K562 (cell line): Measurements from ENCODE around the gene CDSN. TPM values are rescaled to one million over a fixed set of nuclear protein-coding genes. Genes with fewer than 3 reads are reported as not detected.

ENCODE experiments used
- CBX8 ChIP-seq: fragments of 200-600 bp; sonication (generic); IDR thresholded peaks from 2 replicates; pipeline ENCODE4 v1.6.1; 2012; ENCODE audit warnings: borderline replicate concordance, mixed run types, low read depth, mild to moderate bottlenecking, moderate library complexity, mixed read lengths, low read length, control low read depth, inconsistent platforms; ENCODE audit not compliant: poor library complexity, severe bottlenecking; ENCODE audit errors: extremely low read depth
- DNMT1 ChIP-seq: fragments of 450-650 bp; IDR thresholded peaks from 2 replicates; pipeline ENCODE4 v1.6.1; 2016; ENCODE audit warnings: antibody characterized with exemption, mild to moderate bottlenecking
- EWSR1 ChIP-seq: fragments of 450-650 bp; IDR thresholded peaks from 2 replicates; pipeline ENCODE4 v1.6.1; 2018; ENCODE audit warnings: borderline replicate concordance, mild to moderate bottlenecking, low read depth, moderate library complexity; ENCODE audit not compliant: partially characterized antibody
- JUND ChIP-seq, 2 experiments: IDR thresholded peaks; 2 replicates in 1 of 2; 3 replicates in 1 of 2; pipeline ENCODE4 v1.6.1; 2011; ENCODE audit warnings: borderline replicate concordance in 2 of 2, low read depth in 2 of 2, low read length in 2 of 2, improper control_type of control experiment in 1 of 2, missing biosample characterization in 1 of 2, missing genetic modification characterization in 1 of 2, missing genetic modification reagents in 1 of 2
- MAX ChIP-seq: sonication (generic); formaldehyde crosslinking; IDR thresholded peaks from 2 replicates; pipeline ENCODE4 v1.9.0; 2022; ENCODE audit warnings: mild to moderate bottlenecking, missing genetic modification reagents
- MCM3 ChIP-seq: fragments of 450-650 bp; IDR thresholded peaks from 2 replicates; pipeline ENCODE4 v1.6.1; 2016
- MED1 ChIP-seq: sonication (generic); formaldehyde crosslinking; IDR thresholded peaks from 2 replicates; pipeline ENCODE4 v1.8.1; 2023; ENCODE audit warnings: missing genetic modification reagents, borderline replicate concordance
- SMARCA4 ChIP-seq: fragments of 450-650 bp; IDR thresholded peaks from 2 replicates; pipeline ENCODE4 v1.6.1; 2016
- U2AF1 ChIP-seq: fragments of 200-400 bp; formaldehyde crosslinking; optimal IDR thresholded peaks from 2 replicates; pipeline ENCODE3; 2017; ENCODE audit warnings: mild to moderate bottlenecking, low read depth, low read length, moderate library complexity
- ZNF239 ChIP-seq: fragments of 250-450 bp; sonication (Bioruptor Pico); IDR thresholded peaks from 2 replicates; pipeline ENCODE4 v1.4.0; 2020; ENCODE audit warnings: mild to moderate bottlenecking
- ZNF263 ChIP-seq: sonication (generic); formaldehyde crosslinking; IDR thresholded peaks from 2 replicates; pipeline ENCODE4 v1.8.0; 2022; ENCODE audit warnings: mild to moderate bottlenecking, missing genetic modification reagents, borderline replicate concordance
- polyA plus RNA-seq, 8 experiments: library from polyadenylated mRNA; depleted of rRNA in 4 of 8; stranded (reverse) in 5 of 8; unstranded in 3 of 8; fragments of >200 nt; fragmentation: Nextera tagmentation in 2 of 8; fragmentation: Illumina TruSeq in 1 of 8; extraction: Ambion mirVana in 2 of 8; extraction: Trizol in 1 of 8; gene quantifications; 2 replicates each; pipeline versions ENCODE4 v1.2.1 to v1.2.3, GENCODE V29; 2011 to 2014; ENCODE audit warnings: inconsistent platforms in 1 of 8, missing spikeins in 1 of 8
- total RNA-seq, 7 experiments: library from RNA; depleted of rRNA in 6 of 7; stranded (reverse); fragments of >200 nt in 6 of 7; fragmentation: Illumina TruSeq in 2 of 7; extraction: Trizol in 2 of 7; gene quantifications; 2 replicates each; pipeline versions ENCODE4 v1.2.1 to v1.2.3, GENCODE V29; 2011 to 2021; ENCODE audit warnings: low replicate concordance in 1 of 7
- TF ChIP-seq, protein P1 (sequence below): sonication (generic); formaldehyde crosslinking; IDR thresholded peaks from 2 replicates; pipeline ENCODE4 v1.8.0; 2022; ENCODE audit warnings: mild to moderate bottlenecking, missing genetic modification reagents
- TF ChIP-seq, protein P2 (sequence below): fragments of 450-650 bp; conservative IDR thresholded peaks from 2 replicates; pipeline ENCODE4 v1.6.1; 2016; ENCODE audit warnings: missing genetic modification characterization, low read depth, mild to moderate bottlenecking, control low read depth, missing compliant biosample characterization
- TF ChIP-seq, protein P3 (sequence below): IDR thresholded peaks from 2 replicates; pipeline ENCODE4 v1.6.1; 2011; ENCODE audit warnings: borderline replicate concordance, low read depth, mild to moderate bottlenecking, moderate library complexity, low read length; ENCODE audit not compliant: insufficient read depth, poor library complexity, severe bottlenecking
- TF ChIP-seq, protein P4 (sequence below): fragments of 250-450 bp; sonication (Bioruptor Pico); IDR thresholded peaks from 2 replicates; pipeline ENCODE4 v1.8.0; 2021; ENCODE audit warnings: moderate library complexity, mild to moderate bottlenecking, inconsistent platforms
- TF ChIP-seq, protein P5 (sequence below): sonication (generic); formaldehyde crosslinking; IDR thresholded peaks from 2 replicates; pipeline ENCODE4 v1.8.0; 2022; ENCODE audit warnings: mild to moderate bottlenecking, missing genetic modification reagents
- TF ChIP-seq, protein P6 (sequence below): fragments of 250-450 bp; sonication (Bioruptor Pico); IDR thresholded peaks from 2 replicates; pipeline ENCODE4 v1.5.0; 2020; ENCODE audit warnings: mild to moderate bottlenecking

The CDSN gene
- total and polyA plus RNA-seq, 9 of the 15 experiments (the other 6 are each of a cell fraction or from before 2014, with no cell fraction given), result not detected

DNA sequence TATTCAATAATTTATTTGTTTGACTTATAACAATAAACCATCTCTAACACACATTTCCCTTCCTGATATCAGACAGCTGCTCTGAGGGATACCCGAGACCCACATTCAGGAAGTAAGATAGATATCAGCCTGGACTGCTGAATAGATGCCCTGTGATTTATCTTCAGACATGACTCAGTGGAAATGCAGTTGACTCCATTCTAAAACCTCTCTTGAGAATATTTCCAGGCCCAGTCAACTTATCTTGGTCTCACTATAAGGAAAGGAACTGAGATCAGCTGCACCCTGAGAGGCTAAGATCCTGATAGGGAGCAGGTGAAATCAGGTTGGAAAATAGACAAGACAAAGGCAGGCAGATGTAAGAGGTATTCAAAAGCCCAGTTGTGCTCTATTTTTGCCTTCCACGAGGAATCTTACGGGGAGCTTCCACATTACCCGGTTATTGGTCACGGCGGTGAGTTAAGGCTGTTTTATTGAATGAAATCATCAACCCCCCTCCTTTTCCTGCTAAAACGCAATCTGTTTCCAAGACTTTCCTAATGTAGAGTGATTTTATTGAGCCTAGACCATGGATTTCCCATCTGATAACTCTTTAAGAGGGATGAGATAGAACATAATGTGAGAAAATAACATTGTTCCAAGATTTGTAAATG, 33.3 kb downstream of the CDSN start (continued):
- TF ChIP-seq, protein P1, sequence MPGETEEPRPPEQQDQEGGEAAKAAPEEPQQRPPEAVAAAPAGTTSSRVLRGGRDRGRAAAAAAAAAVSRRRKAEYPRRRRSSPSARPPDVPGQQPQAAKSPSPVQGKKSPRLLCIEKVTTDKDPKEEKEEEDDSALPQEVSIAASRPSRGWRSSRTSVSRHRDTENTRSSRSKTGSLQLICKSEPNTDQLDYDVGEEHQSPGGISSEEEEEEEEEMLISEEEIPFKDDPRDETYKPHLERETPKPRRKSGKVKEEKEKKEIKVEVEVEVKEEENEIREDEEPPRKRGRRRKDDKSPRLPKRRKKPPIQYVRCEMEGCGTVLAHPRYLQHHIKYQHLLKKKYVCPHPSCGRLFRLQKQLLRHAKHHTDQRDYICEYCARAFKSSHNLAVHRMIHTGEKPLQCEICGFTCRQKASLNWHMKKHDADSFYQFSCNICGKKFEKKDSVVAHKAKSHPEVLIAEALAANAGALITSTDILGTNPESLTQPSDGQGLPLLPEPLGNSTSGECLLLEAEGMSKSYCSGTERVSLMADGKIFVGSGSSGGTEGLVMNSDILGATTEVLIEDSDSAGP (CRISPR knock-in tag), result no peak
- TF ChIP-seq DNMT1 (no peak), ZNF263 (no peak), U2AF1 (no peak), EWSR1 (no peak), ZNF239 (peak; percentile 56), SMARCA4 (peak; percentile 59; the same call in 1 of the 2 replicates), CBX8 (no peak), MCM3 (no peak), MAX (no peak), JUND (IDR thresholded peaks at IDR 0.05; ENCODE audit: borderline replicate concordance, low read depth, low read length) (peak; percentile 76), JUND (tag; IDR thresholded peaks at IDR 0.05; ENCODE audit: borderline replicate concordance, low read depth, low read length) (peak; percentile 57; the same call in 1 of the 3 replicates), MED1 (CRISPR knock-in tag) (no peak)
- TF ChIP-seq, protein P2, sequence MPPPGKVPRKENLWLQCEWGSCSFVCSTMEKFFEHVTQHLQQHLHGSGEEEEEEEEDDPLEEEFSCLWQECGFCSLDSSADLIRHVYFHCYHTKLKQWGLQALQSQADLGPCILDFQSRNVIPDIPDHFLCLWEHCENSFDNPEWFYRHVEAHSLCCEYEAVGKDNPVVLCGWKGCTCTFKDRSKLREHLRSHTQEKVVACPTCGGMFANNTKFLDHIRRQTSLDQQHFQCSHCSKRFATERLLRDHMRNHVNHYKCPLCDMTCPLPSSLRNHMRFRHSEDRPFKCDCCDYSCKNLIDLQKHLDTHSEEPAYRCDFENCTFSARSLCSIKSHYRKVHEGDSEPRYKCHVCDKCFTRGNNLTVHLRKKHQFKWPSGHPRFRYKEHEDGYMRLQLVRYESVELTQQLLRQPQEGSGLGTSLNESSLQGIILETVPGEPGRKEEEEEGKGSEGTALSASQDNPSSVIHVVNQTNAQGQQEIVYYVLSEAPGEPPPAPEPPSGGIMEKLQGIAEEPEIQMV (tag), result no peak
- TF ChIP-seq, protein P3, sequence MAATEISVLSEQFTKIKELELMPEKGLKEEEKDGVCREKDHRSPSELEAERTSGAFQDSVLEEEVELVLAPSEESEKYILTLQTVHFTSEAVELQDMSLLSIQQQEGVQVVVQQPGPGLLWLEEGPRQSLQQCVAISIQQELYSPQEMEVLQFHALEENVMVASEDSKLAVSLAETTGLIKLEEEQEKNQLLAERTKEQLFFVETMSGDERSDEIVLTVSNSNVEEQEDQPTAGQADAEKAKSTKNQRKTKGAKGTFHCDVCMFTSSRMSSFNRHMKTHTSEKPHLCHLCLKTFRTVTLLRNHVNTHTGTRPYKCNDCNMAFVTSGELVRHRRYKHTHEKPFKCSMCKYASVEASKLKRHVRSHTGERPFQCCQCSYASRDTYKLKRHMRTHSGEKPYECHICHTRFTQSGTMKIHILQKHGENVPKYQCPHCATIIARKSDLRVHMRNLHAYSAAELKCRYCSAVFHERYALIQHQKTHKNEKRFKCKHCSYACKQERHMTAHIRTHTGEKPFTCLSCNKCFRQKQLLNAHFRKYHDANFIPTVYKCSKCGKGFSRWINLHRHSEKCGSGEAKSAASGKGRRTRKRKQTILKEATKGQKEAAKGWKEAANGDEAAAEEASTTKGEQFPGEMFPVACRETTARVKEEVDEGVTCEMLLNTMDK, result no peak
- TF ChIP-seq, protein P4, sequence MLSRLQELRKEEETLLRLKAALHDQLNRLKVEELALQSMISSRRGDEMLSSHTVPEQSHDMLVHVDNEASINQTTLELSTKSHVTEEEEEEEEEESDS (CRISPR knock-in tag), result no peak
- TF ChIP-seq, protein P5, sequence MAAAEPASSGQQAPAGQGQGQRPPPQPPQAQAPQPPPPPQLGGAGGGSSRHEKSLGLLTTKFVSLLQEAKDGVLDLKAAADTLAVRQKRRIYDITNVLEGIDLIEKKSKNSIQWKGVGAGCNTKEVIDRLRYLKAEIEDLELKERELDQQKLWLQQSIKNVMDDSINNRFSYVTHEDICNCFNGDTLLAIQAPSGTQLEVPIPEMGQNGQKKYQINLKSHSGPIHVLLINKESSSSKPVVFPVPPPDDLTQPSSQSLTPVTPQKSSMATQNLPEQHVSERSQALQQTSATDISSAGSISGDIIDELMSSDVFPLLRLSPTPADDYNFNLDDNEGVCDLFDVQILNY (CRISPR knock-in tag), result no peak
- TF ChIP-seq, protein P6, sequence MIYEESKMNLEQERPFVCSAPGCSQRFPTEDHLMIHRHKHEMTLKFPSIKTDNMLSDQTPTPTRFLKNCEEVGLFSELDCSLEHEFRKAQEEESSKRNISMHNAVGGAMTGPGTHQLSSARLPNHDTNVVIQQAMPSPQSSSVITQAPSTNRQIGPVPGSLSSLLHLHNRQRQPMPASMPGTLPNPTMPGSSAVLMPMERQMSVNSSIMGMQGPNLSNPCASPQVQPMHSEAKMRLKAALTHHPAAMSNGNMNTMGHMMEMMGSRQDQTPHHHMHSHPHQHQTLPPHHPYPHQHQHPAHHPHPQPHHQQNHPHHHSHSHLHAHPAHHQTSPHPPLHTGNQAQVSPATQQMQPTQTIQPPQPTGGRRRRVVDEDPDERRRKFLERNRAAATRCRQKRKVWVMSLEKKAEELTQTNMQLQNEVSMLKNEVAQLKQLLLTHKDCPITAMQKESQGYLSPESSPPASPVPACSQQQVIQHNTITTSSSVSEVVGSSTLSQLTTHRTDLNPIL (CRISPR knock-in tag), result 0 out of 2 replicates have a peak, but pooled peaks have one; percentile 17
